ENCODE data around the gene SETMAR.

Gene SETMAR

GRCh38 chr3:4321732-4322131 lies 18.6 kb downstream of the SETMAR start:
- DNase-seq: no peak
- H3K14ac ChIP-seq (ENCODE audit: low read length): no peak overlapping the region
- no peak overlapping the region for H2AFZ ChIP-seq (ENCODE audit: insufficient read depth, low read length, poor library complexity)
- no peak overlapping the region for H4K12ac ChIP-seq (ENCODE audit: low read depth, low read length)
- no peak overlapping the region for H4K8ac ChIP-seq (ENCODE audit: low read depth, low read length)
- no peak overlapping the region for H4K91ac ChIP-seq (ENCODE audit: low read depth, low read length)
- H2BK12ac ChIP-seq (ENCODE audit: low read length): no peak overlapping the region
- no peaks in the 10 kb centered on the region for H3K4me1 ChIP-seq (ENCODE audit: control insufficient read depth in 1 of 2, insufficient read depth in 2 of 2, low read length in 2 of 2)
- no peak overlapping the region for H2BK120ac ChIP-seq (ENCODE audit: insufficient read depth, low read length, poor library complexity)
- no peak overlapping the region for H3K23ac ChIP-seq (ENCODE audit: low read length)
- H3K4ac ChIP-seq (ENCODE audit: low read depth, low read length): no peak overlapping the region
- H2BK5ac ChIP-seq (ENCODE audit: low read depth, low read length, poor library complexity): no peak overlapping the region
- no peak overlapping the region for H3K9ac ChIP-seq (ENCODE audit: low read length)
- no peak overlapping the region for H3K18ac ChIP-seq (ENCODE audit: low read length)
- H3K79me1 ChIP-seq (ENCODE audit: low read length): no peaks in the 10 kb centered on the region
- H3K27me3 ChIP-seq (ENCODE audit: insufficient read depth, low read length): no peaks in the 10 kb centered on the region
- H3K9me3 ChIP-seq (ENCODE audit: insufficient read depth, low read depth, low read length): no peaks in the 10 kb centered on the region
- peaks cover 2 to 4% of the 10 kb centered on the region in 2 experiments for H3K36me3 ChIP-seq (ENCODE audit: control insufficient read depth in 1 of 2, insufficient read depth in 2 of 2, low read length in 2 of 2)
- H3K4me3 ChIP-seq (ENCODE audit: low read depth, low read length): no peak overlapping the region
- whole genome bisulfite sequencing (ENCODE audit: extremely low coverage, insufficient coverage, insufficient read length): no CpG with 5 or more reads among the region's 1 CpG
- H2AK5ac ChIP-seq (ENCODE audit: low read length): no peak overlapping the region
- no peak overlapping the region for H3K27ac ChIP-seq (ENCODE audit: low read depth, low read length)
- H3K4me2 ChIP-seq (ENCODE audit: low read length): no peak overlapping the region
- H3K79me2 ChIP-seq (ENCODE audit: control insufficient read depth, insufficient read depth, low read length, poor library complexity): no peaks in the 10 kb centered on the region

DNA sequence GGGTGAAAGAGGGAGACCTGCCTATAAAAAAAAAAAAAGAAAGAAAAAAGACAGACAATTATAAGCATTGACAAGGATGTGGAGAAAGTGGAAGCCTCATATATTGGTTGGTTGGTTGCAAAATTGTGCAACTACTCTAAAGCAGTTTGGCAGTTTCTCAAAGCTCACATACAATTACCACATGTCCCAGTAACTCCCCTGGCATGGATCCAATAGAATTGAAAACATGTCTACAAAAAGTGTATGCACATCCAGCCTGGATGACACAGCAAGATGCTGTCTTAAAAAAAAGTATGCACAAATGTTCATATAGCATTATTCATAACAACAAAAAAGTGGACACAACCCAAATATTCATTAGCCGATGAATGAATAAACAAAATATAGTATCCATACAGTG lies 19.5 kb downstream of the SETMAR start:
- Histone ChIP-seq H3K23ac (ENCODE audit: low read length) (no peak overlapping the region), H2BK12ac (ENCODE audit: low read length) (no peak overlapping the region), H2AFZ (ENCODE audit: insufficient read depth, low read length, poor library complexity) (no peak overlapping the region), H3K4me3 (ENCODE audit: low read depth, low read length) (no peak overlapping the region), H3K9ac (ENCODE audit: low read length) (no peak overlapping the region), H2BK120ac (ENCODE audit: insufficient read depth, low read length, poor library complexity) (no peak overlapping the region), H3K4me1 (ENCODE audit: control insufficient read depth in 1 of 2, insufficient read depth in 2 of 2, low read length in 2 of 2) (no peaks in the 10 kb centered on the region), H4K12ac (ENCODE audit: low read depth, low read length) (no peak overlapping the region), H3K27ac (ENCODE audit: low read depth, low read length) (no peak overlapping the region), H3K27me3 (ENCODE audit: insufficient read depth, low read length) (no peaks in the 10 kb centered on the region), H3K4me2 (ENCODE audit: low read length) (no peak overlapping the region), H3K79me1 (ENCODE audit: low read length) (no peaks in the 10 kb centered on the region), H3K14ac (ENCODE audit: low read length) (no peak overlapping the region), H3K9me3 (ENCODE audit: insufficient read depth, low read depth, low read length) (no peaks in the 10 kb centered on the region), H3K79me2 (ENCODE audit: control insufficient read depth, insufficient read depth, low read length, poor library complexity) (no peaks in the 10 kb centered on the region), H4K91ac (ENCODE audit: low read depth, low read length) (no peak overlapping the region), H2AK5ac (ENCODE audit: low read length) (no peak overlapping the region), H3K18ac (ENCODE audit: low read length) (no peak overlapping the region), H3K4ac (ENCODE audit: low read depth, low read length) (no peak overlapping the region), H2BK5ac (ENCODE audit: low read depth, low read length, poor library complexity) (no peak overlapping the region), H3K36me3 (ENCODE audit: control insufficient read depth in 1 of 2, insufficient read depth in 2 of 2, low read length in 2 of 2) (peaks cover 0 to 1% of the 10 kb centered on the region in 2 experiments), H4K8ac (ENCODE audit: low read depth, low read length) (no peak overlapping the region)
- no CpG with 5 or more reads among the region's 1 CpG for WGBS (ENCODE audit: extremely low coverage, insufficient coverage, insufficient read length)
- no peak for DNase-seq

DNA sequence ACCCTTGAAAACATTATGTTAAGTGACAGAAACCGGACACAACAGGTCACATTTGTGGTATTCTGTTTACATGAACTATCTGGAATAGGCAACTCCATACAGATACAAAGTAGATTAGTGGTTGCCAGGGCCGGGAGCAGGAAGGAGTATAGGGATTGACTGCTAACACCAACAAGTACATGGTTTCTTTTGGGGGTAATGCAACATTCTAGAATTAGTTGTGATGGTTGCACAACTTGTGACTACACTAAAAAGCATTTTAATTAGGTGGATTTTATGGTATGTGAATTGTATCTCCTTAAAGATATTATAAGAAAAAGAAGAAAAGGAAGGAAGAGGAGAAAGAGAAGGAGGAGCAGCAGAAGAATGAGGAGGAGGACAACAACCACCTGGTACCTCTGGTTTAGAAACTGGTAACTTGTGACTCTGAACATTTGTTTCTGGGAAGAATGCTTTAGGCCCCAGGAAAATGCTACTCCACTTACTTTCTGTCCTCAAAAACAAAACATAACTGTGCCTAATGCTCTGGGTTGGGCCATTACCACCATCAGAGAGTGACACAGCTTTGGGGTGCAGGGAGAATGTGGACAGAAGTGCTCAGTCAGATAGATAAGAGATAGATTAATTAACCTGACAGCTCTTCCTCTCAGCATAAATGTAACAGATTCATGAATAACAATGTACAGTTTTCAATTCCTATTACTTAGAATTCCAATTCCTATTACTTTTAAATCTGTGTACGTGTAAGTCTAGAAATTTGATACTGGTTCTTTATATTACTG lies 20.3 kb downstream of the SETMAR start:
- H2BK120ac ChIP-seq (ENCODE audit: insufficient read depth, low read length, poor library complexity): no peak overlapping the region
- DNase-seq: no peak
- no peak overlapping the region for H3K4me2 ChIP-seq (ENCODE audit: low read length)
- H3K14ac ChIP-seq (ENCODE audit: low read length): no peak overlapping the region
- H3K9ac ChIP-seq (ENCODE audit: low read length): no peak overlapping the region
- no peak overlapping the region for H3K18ac ChIP-seq (ENCODE audit: low read length)
- no peak overlapping the region for H2AFZ ChIP-seq (ENCODE audit: insufficient read depth, low read length, poor library complexity)
- H2BK5ac ChIP-seq (ENCODE audit: low read depth, low read length, poor library complexity): no peak overlapping the region
- no peak overlapping the region for H2AK5ac ChIP-seq (ENCODE audit: low read length)
- H3K4me3 ChIP-seq (ENCODE audit: low read depth, low read length): no peak overlapping the region
- no peak overlapping the region for H3K27ac ChIP-seq (ENCODE audit: low read depth, low read length)
- no peak overlapping the region for H4K91ac ChIP-seq (ENCODE audit: low read depth, low read length)
- H3K27me3 ChIP-seq (ENCODE audit: insufficient read depth, low read length): no peaks in the 10 kb centered on the region
- H3K9me3 ChIP-seq (ENCODE audit: insufficient read depth, low read depth, low read length): no peaks in the 10 kb centered on the region
- no peak overlapping the region for H3K23ac ChIP-seq (ENCODE audit: low read length)
- H2BK12ac ChIP-seq (ENCODE audit: low read length): no peak overlapping the region
- H4K8ac ChIP-seq (ENCODE audit: low read depth, low read length): no peak overlapping the region
- no peaks in the 10 kb centered on the region for H3K79me2 ChIP-seq (ENCODE audit: control insufficient read depth, insufficient read depth, low read length, poor library complexity)
- no peaks in the 10 kb centered on the region for H3K79me1 ChIP-seq (ENCODE audit: low read length)
- H4K12ac ChIP-seq (ENCODE audit: low read depth, low read length): no peak overlapping the region
- WGBS (ENCODE audit: extremely low coverage, insufficient coverage, insufficient read length): no CpG with 5 or more reads among the region's 3 CpGs
- no peak overlapping the region for H3K4ac ChIP-seq (ENCODE audit: low read depth, low read length)
- H3K4me1 ChIP-seq (ENCODE audit: control insufficient read depth in 1 of 2, insufficient read depth in 2 of 2, low read length in 2 of 2): no peaks in the 10 kb centered on the region
- no peaks in the 10 kb centered on the region for H3K36me3 ChIP-seq (ENCODE audit: control insufficient read depth in 1 of 2, insufficient read depth in 2 of 2, low read length in 2 of 2)

DNA sequence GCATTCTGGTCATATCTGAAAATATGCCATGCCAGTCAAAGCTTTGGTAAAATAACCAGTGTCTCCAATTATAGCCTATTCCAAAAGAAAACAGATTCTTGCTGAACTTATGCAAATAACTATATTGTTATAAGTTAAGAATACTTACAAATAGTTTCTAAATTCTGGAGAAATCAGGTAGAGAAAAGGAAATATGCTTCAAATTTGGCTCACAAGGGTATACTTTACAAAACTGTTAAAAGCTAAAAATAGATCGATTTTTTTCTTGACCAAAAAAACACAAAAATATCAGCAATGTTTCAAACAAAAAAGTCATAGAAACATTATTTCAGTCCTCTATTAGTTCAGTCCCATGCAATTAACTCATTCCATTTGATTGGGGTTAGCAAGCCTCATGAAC lies 23.7 kb downstream of the SETMAR start:
- Histone ChIP-seq H3K4ac (ENCODE audit: low read depth, low read length) (no peak overlapping the region), H3K14ac (ENCODE audit: low read length) (no peak overlapping the region), H3K36me3 (ENCODE audit: control insufficient read depth in 1 of 2, insufficient read depth in 2 of 2, low read length in 2 of 2) (no peaks in the 10 kb centered on the region), H3K18ac (ENCODE audit: low read length) (no peak overlapping the region), H4K12ac (ENCODE audit: low read depth, low read length) (no peak overlapping the region), H3K4me1 (ENCODE audit: control insufficient read depth in 1 of 2, insufficient read depth in 2 of 2, low read length in 2 of 2) (no peaks in the 10 kb centered on the region), H3K27me3 (ENCODE audit: insufficient read depth, low read length) (no peaks in the 10 kb centered on the region), H3K79me1 (ENCODE audit: low read length) (no peaks in the 10 kb centered on the region), H4K91ac (ENCODE audit: low read depth, low read length) (no peak overlapping the region), H3K4me2 (ENCODE audit: low read length) (no peak overlapping the region), H2BK12ac (ENCODE audit: low read length) (no peak overlapping the region), H2AK5ac (ENCODE audit: low read length) (no peak overlapping the region), H2BK120ac (ENCODE audit: insufficient read depth, low read length, poor library complexity) (no peak overlapping the region), H3K23ac (ENCODE audit: low read length) (no peak overlapping the region), H3K9me3 (ENCODE audit: insufficient read depth, low read depth, low read length) (peaks cover 6% of the 10 kb centered on the region), H2BK5ac (ENCODE audit: low read depth, low read length, poor library complexity) (no peak overlapping the region), H3K27ac (ENCODE audit: low read depth, low read length) (no peak overlapping the region), H3K79me2 (ENCODE audit: control insufficient read depth, insufficient read depth, low read length, poor library complexity) (no peaks in the 10 kb centered on the region), H3K4me3 (ENCODE audit: low read depth, low read length) (no peak overlapping the region), H3K9ac (ENCODE audit: low read length) (no peak overlapping the region), H2AFZ (ENCODE audit: insufficient read depth, low read length, poor library complexity) (no peak overlapping the region), H4K8ac (ENCODE audit: low read depth, low read length) (no peak overlapping the region)
- DNase-seq: no peak
- no CpG with 5 or more reads among the region's 1 CpG for WGBS (ENCODE audit: extremely low coverage, insufficient coverage, insufficient read length)

All from trophoblast cell (in vitro differentiated cells and primary cell).